DOHH2 (cell line): Measurements from ENCODE around the gene CCNL2.

ENCODE experiments used
- H3F3A ChIP-seq: fragments of 200-600 bp; sonication (generic), shearing (Covaris generic); 2 replicates; pipeline ENCODE4 v1.6.0; 2016; ENCODE audit warnings: antibody characterized with exemption, mild to moderate bottlenecking; ENCODE audit not compliant: control insufficient read depth, insufficient read depth
- H3K27ac ChIP-seq: fragments of 200-600 bp; sonication (generic); 2 replicates; pipeline ENCODE4 v1.5.1; 2014; ENCODE audit warnings: low read depth, mild to moderate bottlenecking, low read length, moderate library complexity
- H3K27me3 ChIP-seq: fragments of 200-600 bp; sonication (generic); 2 replicates; pipeline ENCODE4 v1.6.1; 2014; ENCODE audit warnings: mild to moderate bottlenecking, low read length, mixed read lengths; ENCODE audit not compliant: control insufficient read depth
- H3K36me3 ChIP-seq: fragments of 200-600 bp; sonication (generic); 2 replicates; pipeline ENCODE4 v1.6.1; 2014; ENCODE audit warnings: mild to moderate bottlenecking, low read length, moderate library complexity, mixed read lengths; ENCODE audit not compliant: control insufficient read depth
- H3K4me1 ChIP-seq: fragments of 200-600 bp; sonication (generic); 2 replicates; pipeline ENCODE4 v1.6.1; 2014; ENCODE audit warnings: mild to moderate bottlenecking, low read length, mixed read lengths; ENCODE audit not compliant: control insufficient read depth
- H3K4me2 ChIP-seq: fragments of 200-600 bp; sonication (generic); 2 replicates; pipeline ENCODE4 v1.6.0; 2014; ENCODE audit warnings: mild to moderate bottlenecking, low read length, moderate library complexity
- H3K4me3 ChIP-seq: fragments of 200-600 bp; sonication (generic); 2 replicates; pipeline ENCODE4 v1.5.1; 2014; ENCODE audit warnings: mild to moderate bottlenecking, low read length, mixed read lengths
- H3K79me2 ChIP-seq: fragments of 200-600 bp; sonication (generic); 2 replicates; pipeline ENCODE4 v1.6.1; 2014; ENCODE audit warnings: mild to moderate bottlenecking, low read length, mixed read lengths; ENCODE audit not compliant: control insufficient read depth
- H3K9me2 ChIP-seq: fragments of 200-600 bp; sonication (generic); replicated peaks from 2 replicates; pipeline ENCODE4 v1.6.1; 2014; ENCODE audit warnings: mild to moderate bottlenecking, low read length, mixed read lengths; ENCODE audit not compliant: control insufficient read depth
- H3K9me3 ChIP-seq: fragments of 200-600 bp; sonication (generic); 2 replicates; pipeline ENCODE4 v1.6.1; 2014; ENCODE audit warnings: antibody characterized with exemption, low read length, mixed read lengths; ENCODE audit not compliant: control insufficient read depth, insufficient read depth
- H4K20me1 ChIP-seq: fragments of 200-600 bp; sonication (generic); 2 replicates; pipeline ENCODE4 v1.6.0; 2014; ENCODE audit warnings: low read depth, mild to moderate bottlenecking, antibody characterized with exemption, low read length, moderate library complexity; ENCODE audit not compliant: control insufficient read depth, insufficient read depth
- EZH2phosphoT487 ChIP-seq: fragments of 200-600 bp; sonication (generic); IDR thresholded peaks from 2 replicates; pipeline ENCODE4 v1.6.1; 2017; ENCODE audit warnings: borderline replicate concordance, mild to moderate bottlenecking, antibody characterized with exemption, low read length, moderate library complexity, mixed read lengths
- TF ChIP-seq, protein P1 (sequence below): fragments of 200-600 bp; sonication (generic); IDR thresholded peaks from one replicate; pipeline ENCODE4 v1.5.1; 2014; ENCODE audit warnings: antibody characterized with exemption, mild to moderate bottlenecking, low read depth, low read length; ENCODE audit not compliant: poor library complexity, severe bottlenecking

Gene CCNL2

DNA sequence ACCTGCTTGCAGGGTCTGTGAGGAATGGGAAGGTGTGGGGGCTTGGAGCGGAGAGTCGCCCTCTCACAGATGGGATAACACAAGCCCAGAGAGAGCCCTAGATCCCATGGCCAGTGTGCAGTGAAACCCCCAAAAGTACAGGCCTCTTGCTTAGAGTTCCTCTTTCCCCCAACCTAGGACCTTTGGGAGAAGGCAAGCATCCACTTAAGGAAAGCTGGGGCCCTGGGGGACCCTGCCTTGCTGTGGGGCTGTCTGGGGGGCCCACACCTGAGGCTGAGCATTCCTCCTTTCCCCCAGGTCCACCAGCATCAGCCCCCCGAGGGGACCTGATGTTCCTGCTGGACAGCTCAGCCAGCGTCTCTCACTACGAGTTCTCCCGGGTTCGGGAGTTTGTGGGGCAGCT is 37.5 kb upstream of the CCNL2 start:
- no peak overlapping the region for H3K4me3 ChIP-seq
- TF ChIP-seq, protein P1, sequence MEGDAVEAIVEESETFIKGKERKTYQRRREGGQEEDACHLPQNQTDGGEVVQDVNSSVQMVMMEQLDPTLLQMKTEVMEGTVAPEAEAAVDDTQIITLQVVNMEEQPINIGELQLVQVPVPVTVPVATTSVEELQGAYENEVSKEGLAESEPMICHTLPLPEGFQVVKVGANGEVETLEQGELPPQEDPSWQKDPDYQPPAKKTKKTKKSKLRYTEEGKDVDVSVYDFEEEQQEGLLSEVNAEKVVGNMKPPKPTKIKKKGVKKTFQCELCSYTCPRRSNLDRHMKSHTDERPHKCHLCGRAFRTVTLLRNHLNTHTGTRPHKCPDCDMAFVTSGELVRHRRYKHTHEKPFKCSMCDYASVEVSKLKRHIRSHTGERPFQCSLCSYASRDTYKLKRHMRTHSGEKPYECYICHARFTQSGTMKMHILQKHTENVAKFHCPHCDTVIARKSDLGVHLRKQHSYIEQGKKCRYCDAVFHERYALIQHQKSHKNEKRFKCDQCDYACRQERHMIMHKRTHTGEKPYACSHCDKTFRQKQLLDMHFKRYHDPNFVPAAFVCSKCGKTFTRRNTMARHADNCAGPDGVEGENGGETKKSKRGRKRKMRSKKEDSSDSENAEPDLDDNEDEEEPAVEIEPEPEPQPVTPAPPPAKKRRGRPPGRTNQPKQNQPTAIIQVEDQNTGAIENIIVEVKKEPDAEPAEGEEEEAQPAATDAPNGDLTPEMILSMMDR = no peak
- TF ChIP-seq EZH2phosphoT487 = no peak

DNA sequence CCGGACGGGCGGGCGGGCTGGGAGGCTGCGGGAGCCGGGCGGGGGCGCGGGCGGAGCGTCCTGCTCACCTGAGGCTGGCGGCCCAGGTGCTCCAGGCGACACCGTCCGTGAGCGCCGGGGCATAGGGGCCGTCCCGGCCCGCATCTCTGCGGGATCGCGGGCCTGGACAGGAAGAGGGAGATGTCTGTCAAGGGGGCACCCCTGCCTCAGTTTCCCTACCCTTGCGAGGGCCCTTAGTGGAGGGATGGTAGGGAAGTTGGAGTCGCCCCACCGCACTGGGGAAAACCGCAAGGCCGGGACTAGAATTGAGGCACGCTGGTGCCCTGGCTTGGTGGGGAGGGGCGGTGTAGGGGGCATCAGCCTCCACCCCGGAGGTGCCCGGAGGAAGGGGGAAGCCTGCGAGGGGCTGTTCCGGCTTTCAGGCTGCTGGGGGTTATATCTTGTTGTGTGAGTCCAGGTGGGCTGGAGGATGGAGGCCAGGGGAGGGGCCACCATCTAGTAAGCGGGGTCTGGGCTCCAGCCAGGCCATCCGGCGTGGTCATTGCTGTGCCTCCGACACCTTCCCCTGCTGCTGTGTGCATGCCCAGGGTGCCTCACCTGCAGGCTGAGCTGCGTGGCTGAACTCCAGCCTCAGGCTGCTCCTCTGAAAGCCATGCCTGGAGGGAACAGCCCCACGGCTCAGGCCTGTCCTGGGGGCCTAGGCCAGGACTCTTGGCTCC is 36.9 kb upstream of the CCNL2 start:
- Histone ChIP-seq H3K9me2 (no peaks in the 10 kb centered on the region), H3K27ac (no peak overlapping the region), H3K4me3 (no peak overlapping the region), H4K20me1 (no peaks in the 10 kb centered on the region), H3K27me3 (peaks cover 29% of the 10 kb centered on the region), H3K4me2 (no peak overlapping the region), H3K9me3 (no peaks in the 10 kb centered on the region), H3F3A (no peaks in the 10 kb centered on the region), H3K4me1 (0 out of 2 replicates have a peak, but pooled peaks cover 5% of the 10 kb centered on the region), H3K36me3 (no peaks in the 10 kb centered on the region), H3K79me2 (no peaks in the 10 kb centered on the region)
- TF ChIP-seq, protein P1 = no peak
- no peak for TF ChIP-seq EZH2phosphoT487

More for the DNA sequence above, 37.5 kb upstream of the CCNL2 start:
- Histone ChIP-seq H4K20me1 (no peaks in the 10 kb centered on the region), H3F3A (no peaks in the 10 kb centered on the region), H3K27me3 (peaks cover 29% of the 10 kb centered on the region), H3K9me2 (no peaks in the 10 kb centered on the region), H3K27ac (no peak overlapping the region), H3K79me2 (no peaks in the 10 kb centered on the region), H3K4me2 (no peak overlapping the region), H3K4me1 (0 out of 2 replicates have a peak, but pooled peaks cover 5% of the 10 kb centered on the region), H3K36me3 (no peaks in the 10 kb centered on the region), H3K9me3 (no peaks in the 10 kb centered on the region)

DNA sequence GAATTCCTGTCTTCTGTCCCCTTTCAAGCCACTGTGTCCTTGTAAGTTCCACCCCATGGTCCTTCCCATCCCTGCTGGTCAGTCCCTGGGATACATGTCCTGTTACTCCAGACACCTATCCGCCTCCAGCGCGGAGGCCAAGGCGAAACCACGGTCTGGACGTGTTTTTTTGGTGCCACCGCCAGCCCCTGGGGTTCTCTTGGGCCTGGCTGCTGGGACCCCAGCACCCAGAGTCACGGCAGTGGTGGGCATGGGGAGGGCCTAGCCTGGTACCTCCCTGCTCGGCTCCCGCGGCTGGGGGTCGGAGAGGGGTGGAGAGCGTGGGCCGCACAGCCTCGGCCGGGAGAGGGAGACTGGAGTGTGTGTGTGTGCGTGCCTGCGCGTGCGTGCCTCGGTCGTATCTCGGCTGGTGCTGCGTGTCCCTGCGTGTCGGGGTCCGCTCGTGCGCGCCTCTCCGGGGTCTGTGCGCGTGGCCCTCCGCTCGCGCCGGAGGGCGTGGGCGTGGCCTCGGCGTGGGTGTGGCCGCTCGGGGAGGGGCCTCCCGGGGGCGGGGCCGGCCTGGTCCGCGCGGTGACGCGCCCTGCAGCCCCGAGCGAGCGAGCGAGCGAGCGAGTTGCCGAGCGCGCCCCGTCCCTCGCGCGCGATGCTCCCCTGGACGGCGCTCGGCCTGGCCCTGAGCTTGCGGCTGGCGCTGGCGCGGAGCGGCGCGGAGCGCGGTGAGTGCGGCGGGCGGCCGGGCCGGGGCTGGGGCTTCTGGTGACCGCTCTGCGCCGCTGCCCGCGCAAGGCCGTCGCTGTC is 36.2 kb upstream of the CCNL2 start, which contains the start of gene VWA1:
Gene VWA1, plus strand, starts transcription at position 585 of the 798 bp plus-strand sequence. Its CDS starts 59 bp downstream, at position 644.
- H3K27me3 ChIP-seq = peaks cover 32% of the 10 kb centered on the region
- no peak within 1 kb of the TSS for H3K4me3 ChIP-seq
- no peak within 1 kb of the TSS for H3K27ac ChIP-seq
- no peaks in the 10 kb centered on the region for H3K9me3 ChIP-seq
- TF ChIP-seq, protein P1 = no peak
- peak; percentile 73; the same call in 1 of the 2 replicates for TF ChIP-seq EZH2phosphoT487
- H3K9me2 ChIP-seq = no peaks in the 10 kb centered on the region
- no peaks in the 10 kb centered on the region for H3F3A ChIP-seq
- no peaks in the 10 kb centered on the region for H3K79me2 ChIP-seq
- H3K4me2 ChIP-seq = no peak within 1 kb of the TSS
- H3K36me3 ChIP-seq = no peaks in the 10 kb centered on the region
- H3K4me1 ChIP-seq = 0 out of 2 replicates have a peak, but pooled peaks cover 5% of the 10 kb centered on the region
- H4K20me1 ChIP-seq = no peaks in the 10 kb centered on the region
